ENCODE measurements around the gene KERA. TPM values are rescaled to one million over a fixed set of nuclear protein-coding genes. Genes with fewer than 3 reads are reported as not detected.

Gene KERA
- not detected for total RNA-seq
- long read RNA-seq = 0 reads

GRCh38 chr12:91057368-91058165 lies at the start of gene KERA:
Gene KERA (minus strand): TSS chr12:91058024. CDS start chr12:91056281, 1,743 bp downstream.
- no peak within 1 kb of the TSS for H3K27ac ChIP-seq
- DNase-seq (no peak), ATAC-seq (no peak)
- TF ChIP-seq, protein P1, sequence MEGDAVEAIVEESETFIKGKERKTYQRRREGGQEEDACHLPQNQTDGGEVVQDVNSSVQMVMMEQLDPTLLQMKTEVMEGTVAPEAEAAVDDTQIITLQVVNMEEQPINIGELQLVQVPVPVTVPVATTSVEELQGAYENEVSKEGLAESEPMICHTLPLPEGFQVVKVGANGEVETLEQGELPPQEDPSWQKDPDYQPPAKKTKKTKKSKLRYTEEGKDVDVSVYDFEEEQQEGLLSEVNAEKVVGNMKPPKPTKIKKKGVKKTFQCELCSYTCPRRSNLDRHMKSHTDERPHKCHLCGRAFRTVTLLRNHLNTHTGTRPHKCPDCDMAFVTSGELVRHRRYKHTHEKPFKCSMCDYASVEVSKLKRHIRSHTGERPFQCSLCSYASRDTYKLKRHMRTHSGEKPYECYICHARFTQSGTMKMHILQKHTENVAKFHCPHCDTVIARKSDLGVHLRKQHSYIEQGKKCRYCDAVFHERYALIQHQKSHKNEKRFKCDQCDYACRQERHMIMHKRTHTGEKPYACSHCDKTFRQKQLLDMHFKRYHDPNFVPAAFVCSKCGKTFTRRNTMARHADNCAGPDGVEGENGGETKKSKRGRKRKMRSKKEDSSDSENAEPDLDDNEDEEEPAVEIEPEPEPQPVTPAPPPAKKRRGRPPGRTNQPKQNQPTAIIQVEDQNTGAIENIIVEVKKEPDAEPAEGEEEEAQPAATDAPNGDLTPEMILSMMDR (IDR thresholded peaks at IDR 0.05) = no peak
- H3K36me3 ChIP-seq = no peaks in the 10 kb centered on the region
- H3K27me3 ChIP-seq (ENCODE audit: low read depth) = no peaks in the 10 kb centered on the region
- intact Hi-C loops (cut with DNase I) = no loop called here
- no peaks in the 10 kb centered on the region for H3K4me1 ChIP-seq
- H3K4me3 ChIP-seq = no peak within 1 kb of the TSS
- H3K9me3 ChIP-seq = no peaks in the 10 kb centered on the region

- intact Hi-C loops (cut with DNase I) = no loop called here
- no peak overlapping the region for H3K27ac ChIP-seq
- TF ChIP-seq, protein P1 (IDR thresholded peaks at IDR 0.05) = no peak
Measured at GRCh38 chr12:91106283-91106682, 48.5 kb upstream of the KERA start.

DNA sequence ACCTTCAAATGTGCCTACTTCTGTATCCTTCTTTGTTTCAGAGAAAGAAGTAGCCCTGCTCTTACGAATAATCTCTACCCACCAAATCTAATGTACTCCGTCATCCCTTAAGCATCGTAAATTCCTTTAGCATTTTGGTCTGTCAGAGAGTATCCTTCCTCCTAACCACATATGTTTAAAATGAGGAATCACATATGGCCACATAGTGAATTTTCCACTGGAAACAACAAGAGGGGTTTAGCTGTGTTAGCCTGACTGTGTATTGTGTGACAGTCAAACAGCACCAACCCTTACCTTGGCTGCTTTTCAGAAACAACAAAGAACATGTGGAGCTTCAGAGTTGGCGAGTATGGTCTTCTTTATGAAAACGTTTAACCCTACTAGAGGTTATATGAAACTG lies 48.0 kb upstream of the KERA start:
- intact Hi-C loops (cut with DNase I) = no loop called here
- H3K36me3 ChIP-seq = peaks cover 4% of the 10 kb centered on the region
- peak overlapping the region; percentile 17 for H3K4me3 ChIP-seq
- no peak for DNase-seq
- no peak for ATAC-seq
- H3K27ac ChIP-seq = no peak overlapping the region
- H3K9me3 ChIP-seq = no peaks in the 10 kb centered on the region
- no peaks in the 10 kb centered on the region for H3K4me1 ChIP-seq
- H3K27me3 ChIP-seq (ENCODE audit: low read depth) = no peaks in the 10 kb centered on the region
- TF ChIP-seq, protein P1 (IDR thresholded peaks at IDR 0.05) = no peak

More at GRCh38 chr12:91106283-91106682, 48.5 kb upstream of the KERA start:
- Histone ChIP-seq H3K9me3 (no peaks in the 10 kb centered on the region), H3K36me3 (peaks cover 4% of the 10 kb centered on the region), H3K4me1 (no peaks in the 10 kb centered on the region), H3K27me3 (ENCODE audit: low read depth) (no peaks in the 10 kb centered on the region), H3K4me3 (peak overlapping the region; percentile 17)
- ATAC-seq (no peak), DNase-seq (no peak)

DNA sequence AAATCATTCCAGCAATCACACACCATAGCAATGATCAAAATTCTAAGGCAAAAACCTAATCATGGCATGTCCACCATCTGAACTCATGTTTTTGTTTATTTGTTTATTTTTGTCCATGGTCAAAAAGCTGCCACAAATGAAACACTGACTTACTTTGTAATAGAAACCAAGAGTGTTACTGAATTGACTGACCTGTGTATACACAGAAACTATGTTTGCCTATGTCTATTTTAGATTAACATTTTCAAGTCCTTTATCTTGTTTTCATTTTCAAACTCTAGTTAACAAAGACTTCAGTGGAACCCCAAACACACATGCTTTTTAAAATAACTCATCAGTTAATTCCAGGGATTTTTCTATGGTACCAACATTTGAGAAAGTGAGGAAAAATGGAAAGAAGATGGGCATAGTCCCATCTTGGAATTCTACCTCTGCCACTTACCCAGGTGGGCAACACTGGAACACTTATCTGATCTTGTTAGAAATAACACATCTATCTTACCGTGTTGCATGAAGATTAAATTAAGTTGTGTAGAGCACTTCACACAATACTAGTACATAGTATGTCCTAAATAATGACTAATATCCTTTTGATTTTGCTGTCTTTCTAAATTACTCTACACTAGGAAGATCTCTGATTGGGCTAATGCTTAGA lies 47.1 kb upstream of the KERA start:
- no peak for ATAC-seq
- no peaks in the 10 kb centered on the region for H3K9me3 ChIP-seq
- intact Hi-C loops (cut with DNase I) = no loop called here
- H3K4me3 ChIP-seq = peak overlapping the region; percentile 17
- peaks cover 4% of the 10 kb centered on the region for H3K36me3 ChIP-seq
- TF ChIP-seq, protein P1 (IDR thresholded peaks at IDR 0.05) = no peak
- no peak overlapping the region for H3K27ac ChIP-seq
- H3K27me3 ChIP-seq (ENCODE audit: low read depth) = no peaks in the 10 kb centered on the region
- DNase-seq = no peak
- no peaks in the 10 kb centered on the region for H3K4me1 ChIP-seq

GRCh38 chr12:91103624-91104023 lies 45.8 kb upstream of the KERA start:
- H3K9me3 ChIP-seq = no peaks in the 10 kb centered on the region
- no peak overlapping the region for H3K27ac ChIP-seq
- intact Hi-C loops (cut with DNase I) = no loop called here
- peaks cover 6% of the 10 kb centered on the region for H3K4me1 ChIP-seq
- DNase-seq = no peak
- H3K36me3 ChIP-seq = peaks cover 4% of the 10 kb centered on the region
- H3K27me3 ChIP-seq (ENCODE audit: low read depth) = no peaks in the 10 kb centered on the region
- H3K4me3 ChIP-seq = no peak overlapping the region
- TF ChIP-seq, protein P1 (IDR thresholded peaks at IDR 0.05) = no peak
- ATAC-seq = no peak
